GM21447 (cell line): ENCODE measurements around the gene ASB13.
"Not testable (repeated sequence)": the region's sequence is repeated elsewhere in the genome, so short reads cannot be mapped to it uniquely, and the experiment has no call there.

Experiments
- ATAC-seq: cut with Tn5 transposase; IDR thresholded peaks from one replicate; pipeline ENCODE4 v1.9.1; 2021; ENCODE audit not compliant: unreplicated experiment

Gene ASB13

GRCh38 chr10:5625992-5626777, 40.2 kb downstream of the ASB13 start:
- ATAC-seq, result no peak

- ATAC-seq, result no peak
These were observed 41.7 kb downstream of the ASB13 start for GRCh38 chr10:5624701-5625100.

- ATAC-seq, result peak; percentile 94
These were observed 43.2 kb downstream of the ASB13 start for GRCh38 chr10:5623081-5623748.

- ATAC-seq, result no peak
These were observed 44.0 kb downstream of the ASB13 start for GRCh38 chr10:5622186-5622960.

GRCh38 chr10:5621371-5621770, 45.0 kb downstream of the ASB13 start:
- ATAC-seq, result not testable (repeated sequence)

GRCh38 chr10:5620966-5621365, 45.4 kb downstream of the ASB13 start:
- ATAC-seq, result no peak

- no peak for ATAC-seq
These were observed 46.1 kb downstream of the ASB13 start for GRCh38 chr10:5620223-5620721.

GRCh38 chr10:5619362-5620211, 46.8 kb downstream of the ASB13 start:
- no peak for ATAC-seq

GRCh38 chr10:5618829-5619228, 47.6 kb downstream of the ASB13 start:
- ATAC-seq, result no peak

- no peak for ATAC-seq
These were observed 48.4 kb downstream of the ASB13 start for GRCh38 chr10:5618042-5618441.

GRCh38 chr10:5617521-5617920, 48.9 kb downstream of the ASB13 start:
- no peak for ATAC-seq

- ATAC-seq, result no peak
These were observed 49.6 kb downstream of the ASB13 start for GRCh38 chr10:5616836-5617235.

- no peak for ATAC-seq
These were observed 50.3 kb downstream of the ASB13 start for GRCh38 chr10:5616046-5616445.

GRCh38 chr10:5615316-5615715, 51.1 kb downstream of the ASB13 start:
- no peak for ATAC-seq

GRCh38 chr10:5614155-5614721, 52.2 kb downstream of the ASB13 start:
- no peak for ATAC-seq

GRCh38 chr10:5613481-5614154, 52.8 kb downstream of the ASB13 start:
- ATAC-seq, result no peak

- ATAC-seq, result no peak
These were observed 54.3 kb downstream of the ASB13 start for GRCh38 chr10:5611899-5612680.

GRCh38 chr10:5609952-5610616, 56.3 kb downstream of the ASB13 start:
- no peak for ATAC-seq
